Left hindlimb (tissue), 1 donor: ENCODE results near the gene HBEGF.

Experiments
- DNase-seq: peaks from one replicate; pipeline ENCODE4 v3.0.0-alpha.2; 2018

Gene HBEGF

GRCh38 chr5:140331638-140332037 is 14.8 kb downstream of the HBEGF start:
- DNase-seq: no peak

DNA sequence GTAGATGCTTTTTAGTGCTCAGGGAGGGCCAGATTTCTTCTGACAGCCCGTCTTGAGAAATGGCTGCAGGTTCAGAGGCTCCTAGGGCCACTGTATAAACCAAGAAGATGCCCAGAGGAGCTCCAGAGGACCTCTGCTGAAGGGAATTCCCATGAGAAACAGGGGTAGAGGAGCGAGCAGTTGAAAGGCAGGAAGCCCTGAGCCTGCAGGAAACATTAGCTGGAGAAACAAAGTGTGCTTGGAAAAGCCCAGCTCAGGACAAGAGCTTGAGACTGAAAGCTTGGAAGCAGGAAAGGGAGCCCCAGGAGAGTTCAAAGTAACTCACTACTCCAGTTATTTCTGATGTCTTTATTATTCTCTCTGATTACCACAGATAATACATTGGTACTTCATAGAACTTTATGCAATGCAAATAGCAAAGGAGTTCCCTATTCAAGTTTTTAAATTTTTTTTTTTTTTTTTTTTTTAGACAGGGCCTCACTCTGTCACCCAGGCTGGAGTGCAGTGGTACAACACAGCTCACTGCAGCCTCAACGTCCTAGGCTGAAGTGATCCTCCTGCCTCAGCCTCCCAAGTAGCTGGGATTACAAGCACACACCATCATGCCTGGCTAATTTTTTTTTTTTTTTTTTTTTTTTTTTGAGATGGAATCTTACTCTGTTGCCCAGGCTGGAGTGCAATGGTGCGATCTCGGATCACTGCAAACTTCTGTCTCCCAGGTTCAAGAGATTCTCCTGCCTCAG is 16.5 kb downstream of the HBEGF start:
- no peak for DNase-seq

DNA sequence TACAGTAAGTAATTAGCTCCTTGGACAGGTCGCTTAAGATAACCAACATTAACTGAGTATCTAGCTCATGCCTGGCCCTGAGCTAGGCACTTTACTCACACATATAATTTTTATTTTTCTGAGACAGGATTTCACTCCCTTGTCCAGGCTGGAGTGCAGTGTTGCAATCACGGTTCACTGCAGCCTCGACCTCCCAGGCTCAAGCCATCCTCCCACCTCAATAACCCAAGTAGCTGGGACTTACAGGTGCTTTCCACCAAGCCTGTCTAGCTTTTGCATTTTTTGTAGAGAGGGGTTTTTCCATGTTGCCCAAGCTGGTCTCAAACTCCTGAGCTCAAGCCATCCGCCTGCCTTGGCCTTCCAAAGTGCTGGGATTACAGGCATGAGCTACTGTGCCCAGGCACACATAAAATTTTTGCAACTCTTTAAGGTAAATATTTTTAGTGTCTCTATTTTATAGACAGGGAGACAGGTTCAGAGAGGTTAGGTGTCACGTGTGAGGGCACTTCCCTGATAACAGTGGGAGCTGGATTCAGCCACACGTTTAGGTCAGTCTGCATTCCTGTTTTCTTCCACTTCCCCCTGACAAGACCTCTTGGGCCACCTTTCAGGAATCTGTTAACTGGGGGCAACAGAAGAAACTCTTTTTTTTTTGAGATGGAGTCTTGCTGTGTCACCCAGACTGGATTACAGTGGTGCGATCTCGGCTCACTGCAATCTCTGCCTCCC is 18.2 kb downstream of the HBEGF start:
- DNase-seq: no peak

DNA sequence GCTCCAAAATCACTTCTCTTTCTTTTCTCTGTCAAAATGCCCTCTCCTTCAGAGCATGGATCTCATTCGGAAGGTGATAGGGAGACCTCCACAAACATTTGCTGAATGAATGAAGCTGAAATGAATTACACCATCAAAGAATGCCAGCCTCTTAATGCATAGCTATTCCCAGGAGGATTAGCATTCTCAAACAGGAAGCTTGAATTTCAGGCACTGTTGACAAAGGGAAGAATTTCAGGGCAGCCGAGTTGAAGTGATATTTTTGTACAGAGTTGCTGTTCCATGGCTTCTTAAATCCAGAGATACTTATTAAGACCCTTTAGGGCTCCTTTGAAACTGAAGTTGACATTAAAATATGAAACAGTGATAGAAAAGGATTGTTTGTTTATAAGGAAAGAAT is 18.8 kb downstream of the HBEGF start:
- no peak for DNase-seq

DNA sequence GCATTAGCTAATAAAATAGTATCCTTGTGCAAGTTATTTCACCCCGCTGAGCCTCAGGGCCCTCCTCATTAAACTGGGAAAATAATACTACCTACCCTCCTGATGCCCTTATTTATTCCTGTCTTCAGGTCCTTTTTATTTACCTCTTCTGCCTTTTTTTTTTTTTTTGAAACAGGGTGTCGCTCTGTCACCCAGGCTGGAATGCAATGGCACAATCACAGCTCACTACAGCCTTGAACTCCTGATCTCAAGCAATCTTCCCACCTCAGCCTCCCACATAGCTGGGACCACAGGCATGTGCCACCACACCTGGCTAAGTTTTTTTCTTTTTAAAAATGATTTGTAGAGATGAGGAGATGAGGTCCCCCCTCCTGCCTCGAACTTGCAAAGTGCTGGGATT is 20.9 kb downstream of the HBEGF start:
- no peak for DNase-seq

DNA sequence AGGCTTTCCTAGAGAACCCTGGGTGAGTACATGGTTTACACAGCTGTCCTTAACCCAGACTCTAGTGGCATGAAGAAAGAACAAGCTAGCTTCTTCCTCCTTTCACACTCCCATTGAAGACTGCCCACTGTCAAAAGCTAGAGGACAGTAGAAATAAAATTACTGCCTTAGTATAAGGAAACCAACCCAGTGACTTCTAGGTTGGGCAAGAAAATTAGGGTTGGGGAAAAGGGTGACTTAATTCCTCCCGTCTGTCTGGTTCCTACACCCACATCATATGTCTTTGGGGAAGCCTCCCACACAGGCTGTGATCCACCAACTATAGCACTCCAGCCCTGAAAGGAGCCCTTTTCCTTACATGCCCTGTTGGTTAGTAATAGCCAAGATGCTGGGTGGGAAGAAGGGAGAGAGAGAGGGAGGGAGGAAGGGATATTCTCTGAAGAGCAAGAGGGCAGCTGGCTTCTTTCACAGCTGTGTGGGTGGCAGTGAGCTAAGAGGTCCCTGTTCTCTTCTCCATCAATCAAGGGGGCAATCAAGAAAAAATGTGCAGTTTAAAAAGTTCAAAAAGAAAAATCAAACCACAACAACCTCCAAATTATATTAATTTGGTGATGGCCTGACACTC is 21.7 kb downstream of the HBEGF start:
- DNase-seq: no peak

GRCh38 chr5:140324041-140324600 is 22.3 kb downstream of the HBEGF start:
- DNase-seq: no peak

DNA sequence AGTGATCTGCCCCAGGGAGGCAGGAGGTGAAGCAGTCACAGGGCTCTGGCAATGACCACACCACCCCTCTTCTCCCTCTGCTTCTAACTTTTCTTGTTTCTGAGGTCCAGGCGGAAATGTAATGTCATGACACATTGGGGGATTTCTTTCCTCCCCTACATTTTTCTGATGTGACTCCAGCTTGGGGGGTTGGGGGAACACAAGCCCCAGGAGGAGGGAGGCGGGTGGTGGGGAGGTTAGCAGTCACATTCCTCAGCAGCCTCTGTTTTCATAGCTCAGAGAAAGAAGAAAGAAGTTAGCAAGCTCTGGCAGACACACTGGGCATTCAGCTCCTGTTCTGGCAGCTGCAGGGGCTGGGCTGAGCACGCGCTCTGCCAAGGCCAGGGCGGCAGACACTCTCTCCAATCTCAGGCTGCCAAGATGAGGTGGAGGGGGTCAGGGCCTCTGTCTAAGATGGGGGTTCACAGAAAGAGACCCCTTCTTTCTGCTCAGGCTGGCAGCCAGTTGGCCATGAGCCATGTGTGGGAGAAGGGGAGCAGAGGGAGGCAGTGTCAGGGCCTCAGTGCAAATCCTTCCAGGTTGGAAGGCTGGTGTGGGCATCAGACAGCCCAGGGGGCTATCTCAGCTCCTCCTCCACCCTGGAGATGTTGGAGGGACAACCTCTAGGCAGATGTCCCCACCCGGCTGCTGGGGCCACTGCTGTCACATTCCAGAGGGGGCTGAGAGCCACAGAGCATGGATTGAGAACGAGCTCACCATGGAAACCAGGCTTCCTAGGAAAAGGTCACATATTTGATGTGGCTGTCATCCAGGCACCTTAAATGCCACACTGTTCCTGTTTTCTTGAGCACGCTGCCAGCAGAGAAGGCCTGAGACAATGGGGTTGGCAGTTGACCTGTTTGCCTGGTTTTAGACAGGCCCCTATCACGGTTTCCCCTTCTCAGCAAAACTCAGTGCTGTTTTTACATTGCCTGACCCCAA is 23.4 kb downstream of the HBEGF start:
- peak; percentile 73 for DNase-seq

DNA sequence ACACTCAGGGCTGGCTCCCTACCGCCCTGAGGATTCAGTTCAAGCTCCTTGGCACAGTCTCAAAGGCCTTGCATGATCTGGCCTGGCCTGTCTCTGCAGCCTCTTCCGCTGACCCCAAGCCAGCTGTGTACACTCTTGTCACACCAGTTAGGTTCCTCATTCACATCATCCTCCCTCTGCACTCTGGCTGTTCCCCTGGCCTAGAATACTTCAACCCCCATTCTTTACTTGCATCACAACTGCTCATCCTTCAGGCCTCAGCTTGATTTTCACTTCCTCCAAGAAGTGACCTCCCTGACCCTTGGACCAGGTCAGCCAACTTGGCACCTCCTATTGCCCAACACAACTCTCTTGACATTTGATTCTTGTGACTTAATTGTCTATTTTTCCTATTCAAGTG is 24.6 kb downstream of the HBEGF start:
- DNase-seq: no peak

- no peak for DNase-seq
These were observed 26.6 kb downstream of the HBEGF start for GRCh38 chr5:140319833-140320232.

DNA sequence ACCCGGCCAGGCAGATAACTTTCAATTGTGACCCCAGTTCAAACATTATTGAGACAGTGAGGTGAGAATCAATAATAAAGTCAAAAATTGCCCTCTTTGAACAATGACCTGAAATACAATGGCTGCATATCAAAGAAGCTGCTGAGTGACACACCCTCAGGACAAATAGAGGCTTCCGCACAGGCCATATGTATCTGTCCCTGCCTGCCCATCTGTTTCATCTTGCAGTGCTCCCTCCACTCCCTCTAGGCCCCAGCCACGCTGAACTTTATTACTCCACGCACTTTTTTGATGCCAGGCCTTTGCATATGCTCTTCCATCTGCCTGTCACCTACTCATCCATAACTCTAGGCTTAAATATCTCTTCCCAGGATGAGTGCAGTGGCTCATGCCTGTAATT is 27.6 kb downstream of the HBEGF start:
- DNase-seq: no peak

DNA sequence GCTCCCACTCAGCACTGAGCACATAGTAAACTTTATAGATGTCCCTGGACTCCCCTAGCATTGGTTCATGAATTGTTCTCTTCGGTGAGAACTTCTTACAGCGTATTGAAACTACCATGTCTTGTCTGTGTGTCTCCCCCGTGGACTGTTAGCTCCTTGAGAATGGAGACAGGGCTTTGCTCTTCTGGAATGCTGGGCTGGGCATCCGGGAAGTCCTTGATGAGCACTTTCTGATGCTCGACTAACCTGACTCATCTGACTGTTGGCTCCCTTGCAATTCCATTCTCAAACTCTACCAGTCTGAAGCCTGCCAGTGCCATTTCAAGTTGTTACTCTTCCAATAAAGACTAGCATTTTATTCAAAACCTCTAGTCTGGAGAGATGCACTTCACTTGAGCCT is 28.5 kb downstream of the HBEGF start:
- no peak for DNase-seq

DNA sequence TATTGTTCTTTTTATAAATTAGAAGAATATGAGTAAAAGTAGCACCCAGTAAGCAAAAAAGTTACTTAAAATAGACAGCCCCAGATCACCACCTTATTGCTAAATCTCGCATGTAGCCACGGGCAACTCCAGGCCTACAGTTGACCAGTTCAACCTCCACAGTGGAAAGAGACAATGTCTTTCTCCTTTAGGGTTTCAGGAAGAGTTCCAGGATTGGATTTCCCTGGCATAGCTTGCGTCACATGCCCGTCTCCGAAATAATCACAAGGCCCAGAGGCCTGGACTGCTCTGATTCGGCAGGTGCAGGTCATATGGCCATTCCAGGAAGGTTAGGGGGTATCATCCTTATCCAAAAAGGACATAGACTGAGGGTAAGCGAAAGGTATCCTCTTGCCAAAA is 33.6 kb downstream of the HBEGF start:
- DNase-seq: no peak

DNA sequence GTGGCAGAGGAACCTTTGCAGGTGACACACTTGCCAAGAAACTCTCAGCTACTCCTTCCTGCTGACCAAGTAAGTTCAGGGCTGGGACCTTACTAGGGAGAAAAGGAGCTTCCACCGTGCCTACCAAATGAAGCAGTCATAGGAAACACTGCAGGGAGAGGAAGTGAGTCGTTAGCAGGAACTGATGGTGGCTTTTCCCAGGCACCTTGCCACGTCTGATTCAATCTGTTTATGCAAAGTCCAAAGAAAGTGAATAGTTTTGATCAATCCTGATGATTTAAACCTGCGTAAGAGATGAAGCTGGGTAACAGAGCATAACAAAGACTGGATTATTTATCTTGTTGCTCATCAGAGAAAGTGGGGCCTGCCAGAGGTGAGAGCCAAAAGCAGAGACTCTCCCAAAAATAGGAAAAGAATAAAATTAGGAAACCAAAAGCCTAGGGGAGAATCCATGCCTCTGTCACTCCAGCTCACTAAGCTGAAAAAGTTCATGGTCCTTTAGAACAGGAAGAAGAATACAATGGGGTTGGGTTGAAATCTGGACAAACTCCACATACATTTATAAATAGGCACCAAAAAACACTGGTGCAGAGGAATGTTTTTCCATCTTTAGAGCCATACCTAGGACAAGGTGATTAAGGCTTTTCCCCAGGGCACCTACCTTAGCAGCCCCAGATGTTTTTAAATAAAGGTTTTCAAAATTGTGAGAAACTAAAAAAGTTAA is 34.2 kb downstream of the HBEGF start:
- no peak for DNase-seq

DNA sequence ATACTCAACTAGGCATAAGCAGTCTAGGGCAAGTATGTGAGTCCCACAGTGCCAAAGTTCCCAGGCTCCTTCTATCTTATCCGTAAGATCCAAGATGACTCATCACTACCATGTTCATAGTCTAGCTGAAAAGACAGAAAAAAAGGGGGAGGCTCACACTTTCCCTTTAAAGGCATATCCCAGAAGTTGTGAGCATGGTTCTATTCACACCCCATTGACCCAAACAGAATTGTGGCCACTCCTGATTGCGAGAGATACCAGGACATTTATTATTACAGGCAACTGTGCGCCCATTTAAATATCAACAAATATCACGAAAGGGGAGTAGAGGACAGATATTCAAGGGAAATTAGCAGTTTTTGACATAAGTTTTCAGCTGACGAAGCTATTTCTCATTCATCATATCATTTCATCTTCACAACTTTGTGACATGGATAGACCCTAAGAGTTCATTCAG is 35.4 kb downstream of the HBEGF start:
- no peak for DNase-seq

DNA sequence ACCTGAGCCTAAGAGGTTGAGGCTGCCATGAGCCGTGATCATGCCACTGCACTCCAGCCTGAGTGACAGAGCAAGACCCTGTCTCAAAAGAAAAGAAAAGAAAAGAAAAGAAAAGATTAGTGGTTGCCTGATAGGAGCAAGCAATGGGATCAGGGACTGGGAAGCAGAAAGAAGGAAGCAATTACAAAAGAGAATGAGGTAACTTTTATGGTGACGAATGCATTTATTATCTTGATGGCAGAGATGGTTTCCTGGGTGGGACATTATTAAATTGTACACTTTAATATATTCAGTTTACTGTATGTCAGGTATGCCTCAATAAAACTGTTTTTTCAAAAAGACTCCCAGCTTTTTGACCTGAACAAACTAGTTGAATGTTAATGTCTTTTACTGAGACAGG is 36.0 kb downstream of the HBEGF start:
- DNase-seq: no peak

DNA sequence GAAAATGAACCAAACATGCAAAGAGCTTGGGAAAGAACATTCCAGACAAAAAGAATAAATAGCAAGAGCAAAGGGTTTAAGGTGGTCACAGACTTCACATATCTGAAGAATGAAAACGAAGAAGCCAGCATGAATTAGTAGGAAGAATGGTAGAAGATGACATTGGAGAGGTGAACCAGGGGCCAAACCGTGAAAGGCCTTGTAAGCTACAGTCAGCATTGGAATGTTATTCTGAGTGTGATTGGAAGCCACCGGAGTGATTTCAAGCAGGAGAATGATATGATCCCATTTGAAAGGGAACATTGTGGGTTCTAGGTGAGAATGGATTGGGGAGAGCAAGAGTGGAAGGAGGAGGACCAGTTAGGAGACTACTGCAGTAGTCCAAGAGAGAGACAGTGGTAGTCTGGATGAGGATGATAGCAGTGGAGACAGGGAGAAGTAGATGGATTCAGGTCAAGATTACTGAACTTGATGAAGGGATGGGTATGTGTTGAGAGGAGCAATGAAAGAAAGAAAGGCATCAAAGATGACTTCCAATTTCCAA is 36.6 kb downstream of the HBEGF start:
- no peak for DNase-seq

DNA sequence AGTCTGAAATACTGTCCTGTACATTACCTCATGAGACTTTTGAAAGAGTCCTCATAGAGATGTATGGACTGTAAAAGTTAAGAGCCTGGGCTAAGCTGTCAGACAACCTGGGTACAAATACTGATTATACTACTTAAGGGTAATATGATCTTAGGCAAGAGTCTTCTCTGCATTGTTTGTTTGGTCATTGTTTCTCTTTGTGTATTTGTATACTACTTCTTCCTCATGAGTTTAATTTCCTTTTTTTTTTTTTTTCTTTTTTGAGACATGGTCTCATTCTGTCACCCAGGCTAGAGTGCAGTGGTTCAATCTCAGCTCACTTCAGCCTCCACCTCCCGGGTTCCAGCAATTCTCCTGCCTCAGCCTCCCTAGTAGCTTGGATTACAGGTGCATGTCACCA is 40.9 kb downstream of the HBEGF start:
- no peak for DNase-seq

- no peak for DNase-seq
These were observed 42.4 kb downstream of the HBEGF start for GRCh38 chr5:140303966-140304365.

DNA sequence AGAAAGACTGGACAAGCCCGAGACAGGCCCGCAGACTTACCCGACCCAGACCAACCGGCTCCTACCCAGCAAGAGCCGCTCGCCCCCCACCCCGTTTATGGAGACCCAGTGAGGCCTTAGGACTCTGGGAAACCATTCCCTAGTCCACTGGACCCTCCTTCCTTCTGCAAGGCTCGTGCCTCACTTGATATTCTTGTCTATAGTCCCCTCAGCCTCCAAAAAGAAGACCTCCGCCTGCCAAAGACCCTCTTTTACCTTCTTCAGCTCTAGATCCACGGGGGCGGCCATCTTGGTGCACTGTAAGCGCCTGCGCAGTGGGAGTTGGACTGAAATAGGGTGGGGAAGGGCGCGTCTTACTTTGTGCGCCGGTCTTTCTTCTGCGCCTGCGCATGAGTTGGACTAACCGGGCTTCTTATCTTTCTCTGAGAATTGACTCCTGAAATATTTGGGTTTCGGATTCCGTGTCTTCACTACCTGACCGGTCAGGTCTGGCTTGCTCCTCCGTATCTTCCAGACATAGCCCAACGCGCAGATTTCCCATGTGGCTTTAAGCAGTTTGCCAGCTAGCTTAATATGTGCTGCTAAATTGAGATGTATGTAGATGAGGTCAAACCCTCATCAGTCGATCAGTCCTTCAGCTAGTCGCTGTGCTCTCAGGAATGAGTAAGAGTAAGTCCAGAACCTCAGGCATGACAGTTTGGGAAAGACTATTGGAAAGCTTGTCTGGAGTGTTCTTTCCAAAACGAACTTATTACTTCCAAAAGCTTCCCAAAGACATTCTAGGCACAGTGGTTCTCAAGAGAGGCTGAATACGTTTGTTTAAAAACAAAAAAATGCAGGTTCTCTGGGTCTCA is 43.4 kb downstream of the HBEGF start, which contains the start of gene PFDN1:
PFDN1 (minus strand) TSS at position 316 of the 854 bp plus-strand sequence; CDS start at position 288, 28 bp downstream.
- peak; percentile 94 for DNase-seq
